Sigmoid colon (tissue), 4 donors: ENCODE measurements around the gene KLHL3.

Source experiments
- CTCF ChIP-seq, 4 experiments: fragments of 450-650 bp in 3 of 4; fragments of 200-600 bp in 1 of 4; IDR thresholded peaks; one replicate each; pipeline ENCODE4 v1.5.1; 2016 to 2019; ENCODE audit warnings: antibody characterized with exemption in 4 of 4, mild to moderate bottlenecking in 3 of 4, moderate library complexity in 2 of 4
- POLR2A ChIP-seq, 2 donors: fragments of 450-650 bp; IDR thresholded peaks; one replicate each; pipeline ENCODE4 v1.6.1; 2016; ENCODE audit warnings: antibody characterized with exemption in 2 of 2, mild to moderate bottlenecking in 2 of 2, moderate library complexity in 2 of 2
- POLR2AphosphoS5 ChIP-seq, 4 donors: sonication (generic); formaldehyde crosslinking; IDR thresholded peaks; one replicate each; pipeline ENCODE4 v1.6.1; 2017; ENCODE audit warnings: antibody characterized with exemption in 4 of 4

- TF ChIP-seq CTCF (IDR thresholded peaks at IDR 0.05), result no peak
- no peak for TF ChIP-seq POLR2A (IDR thresholded peaks at IDR 0.05)
- TF ChIP-seq POLR2AphosphoS5 (IDR thresholded peaks at IDR 0.05), result no peak
Observed at GRCh38 chr5:137718611-137719010, 17.3 kb downstream of the KLHL3 start.
